HG02870 (cell line): ENCODE measurements around the gene USHBP1.

Experiments used
- ATAC-seq: cut with Tn5 transposase; IDR thresholded peaks from one replicate; pipeline ENCODE4 v1.9.1; 2021; ENCODE audit warnings: mild to moderate bottlenecking, moderate library complexity; ENCODE audit not compliant: unreplicated experiment

Gene USHBP1

DNA sequence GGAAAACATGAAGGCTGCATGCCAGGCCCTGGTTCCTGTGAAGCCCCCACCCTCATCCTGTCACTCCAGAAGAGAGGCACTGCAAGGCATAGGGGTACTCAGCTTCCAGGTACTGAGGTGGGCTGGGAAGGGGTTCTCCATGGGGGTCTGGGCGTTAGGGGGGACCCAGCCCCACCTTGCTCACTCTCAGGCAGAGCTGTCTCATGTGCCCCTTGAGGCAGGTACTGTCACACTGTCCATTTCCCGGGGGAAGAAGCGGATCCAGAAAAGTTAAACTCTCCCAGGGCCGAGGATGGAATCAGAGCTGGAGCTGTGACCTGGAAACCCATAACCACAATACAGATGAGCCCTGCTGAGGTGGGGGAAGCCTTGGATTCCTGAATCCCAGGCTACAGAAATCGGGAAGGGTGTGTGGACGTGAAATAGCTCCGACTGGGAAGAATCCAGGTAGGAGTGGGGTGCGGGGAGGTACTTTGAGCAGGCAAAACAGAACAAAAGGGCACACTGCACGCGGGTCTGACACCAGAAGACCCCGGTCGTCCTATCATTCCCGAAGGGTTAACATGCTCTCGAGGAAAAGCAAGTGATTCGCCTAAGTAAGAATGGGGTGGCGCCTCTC, 49.9 kb downstream of the USHBP1 start:
- ATAC-seq, result no peak

DNA sequence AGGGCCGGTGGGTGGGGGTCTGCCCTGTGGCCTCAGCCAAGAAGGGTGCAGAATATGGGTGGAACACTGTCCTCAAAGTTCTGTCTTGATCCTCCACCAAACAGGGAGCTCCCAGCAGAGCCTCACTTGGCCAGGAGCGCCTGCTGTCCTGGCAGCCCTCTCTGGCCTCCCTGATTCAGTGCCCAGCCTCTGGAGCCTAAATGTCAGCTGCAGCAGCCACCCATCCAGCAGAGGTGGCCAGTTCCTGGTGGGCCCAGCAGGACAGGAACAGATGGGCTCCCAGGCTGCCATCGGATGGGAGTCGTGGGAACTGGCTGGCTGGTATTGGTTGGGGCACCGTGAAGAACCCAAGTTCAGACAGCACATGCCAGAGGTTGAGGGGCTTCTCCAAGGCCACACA, 51.2 kb downstream of the USHBP1 start:
- ATAC-seq, result no peak

DNA sequence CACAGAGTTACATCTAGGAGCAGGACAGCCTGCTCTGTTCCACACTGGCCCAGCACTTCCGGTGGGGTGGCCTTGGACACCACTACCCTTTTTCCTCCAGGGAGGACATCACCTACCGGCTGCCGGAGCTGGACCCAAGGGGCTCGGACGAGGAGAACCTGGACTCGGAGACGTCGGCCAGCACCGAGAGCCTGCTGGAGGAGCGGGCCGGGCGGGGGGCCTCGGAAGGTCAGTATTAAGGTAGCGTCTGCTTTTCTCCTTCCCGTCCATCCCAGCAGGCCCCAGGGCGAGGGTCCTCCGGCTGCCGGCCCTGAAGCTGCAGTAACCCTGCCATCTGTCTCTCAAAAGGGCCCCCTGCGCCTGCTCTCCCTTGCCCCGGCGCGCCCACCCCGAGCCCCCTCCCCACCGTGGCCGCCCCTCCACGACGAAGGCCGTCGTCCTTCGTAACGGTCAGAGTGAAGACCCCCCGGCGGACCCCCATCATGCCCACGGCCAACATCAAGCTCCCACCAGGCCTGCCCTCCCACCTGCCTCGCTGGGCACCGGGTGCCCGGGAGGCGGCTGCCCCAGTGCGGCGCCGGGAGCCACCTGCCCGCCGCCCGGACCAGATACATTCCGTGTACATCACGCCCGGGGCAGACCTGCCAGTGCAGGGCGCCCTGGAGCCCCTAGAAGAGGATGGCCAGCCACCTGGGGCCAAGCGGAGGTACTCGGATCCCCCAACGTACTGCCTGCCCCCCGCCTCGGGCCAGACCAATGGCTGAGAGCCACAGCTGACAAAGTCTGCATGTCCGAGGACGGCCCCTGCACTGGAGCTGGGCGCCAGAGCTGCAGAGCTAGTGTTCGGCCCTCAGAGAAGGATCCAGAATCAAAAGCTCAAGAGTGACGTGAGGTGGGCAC, 52.7 kb downstream of the USHBP1 start:
- ATAC-seq, result no peak

DNA sequence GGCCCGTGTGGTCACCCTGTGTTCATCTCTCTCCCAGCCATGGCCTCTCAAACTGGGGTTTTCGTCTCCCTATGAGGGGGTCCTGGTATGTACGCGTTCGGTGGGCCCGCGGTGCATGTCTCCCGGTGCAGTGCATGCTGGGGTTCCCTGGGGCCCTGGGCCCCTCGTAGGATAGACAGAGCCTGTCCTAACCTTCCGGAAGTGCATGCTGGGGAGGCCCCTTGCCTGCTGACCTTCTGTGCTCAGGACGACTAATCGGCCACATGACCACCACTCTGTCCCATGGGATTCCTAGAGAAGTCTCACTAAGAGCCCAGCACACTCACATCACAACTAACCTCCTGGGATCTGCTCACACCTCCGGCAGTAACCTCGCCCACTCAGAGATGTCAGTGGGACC, 54.2 kb downstream of the USHBP1 start:
- no peak for ATAC-seq

DNA sequence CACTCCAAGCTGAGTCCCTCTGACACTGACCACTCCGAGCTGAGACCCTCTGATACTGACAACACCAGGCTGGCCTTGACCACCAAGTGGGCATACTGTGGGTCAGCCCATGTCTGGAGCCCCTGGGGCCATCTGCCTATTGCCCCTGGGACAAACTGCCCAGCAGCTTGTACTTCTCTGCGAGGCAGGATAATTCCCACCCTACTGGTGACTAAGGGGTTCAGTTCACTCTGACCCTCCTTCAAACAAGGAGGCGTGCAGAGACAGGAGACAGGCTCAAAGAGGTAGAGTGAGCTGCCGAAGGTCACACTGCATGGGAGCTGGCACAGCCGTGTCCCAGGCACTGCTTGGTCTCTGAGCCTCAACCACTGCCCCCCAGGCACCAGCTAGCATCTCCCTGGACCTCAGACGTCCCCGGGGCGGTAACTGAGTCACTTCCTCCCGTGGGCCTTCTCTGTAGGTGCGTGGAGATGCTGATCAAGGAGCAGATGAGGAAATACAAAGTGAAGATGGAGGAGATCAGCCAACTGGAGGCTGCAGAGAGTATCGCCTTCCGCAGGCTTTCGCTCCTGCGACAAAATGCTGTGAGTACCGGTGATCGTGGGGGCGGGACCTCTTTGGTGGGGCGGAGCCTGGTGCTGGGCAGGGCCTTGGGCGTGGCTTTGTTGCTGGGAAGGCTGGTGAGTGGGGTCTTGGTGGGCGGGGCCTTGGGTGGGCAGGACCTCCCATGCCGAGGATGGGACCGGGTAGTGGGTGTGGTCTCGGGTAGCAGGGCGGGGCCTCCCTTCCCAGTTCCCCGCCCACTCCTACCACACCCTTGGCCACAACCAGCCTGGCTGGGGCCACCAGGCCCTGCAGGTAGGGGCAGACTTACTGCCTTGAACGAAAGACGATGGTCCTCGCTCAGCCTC, 55.2 kb downstream of the USHBP1 start:
- no peak for ATAC-seq

DNA sequence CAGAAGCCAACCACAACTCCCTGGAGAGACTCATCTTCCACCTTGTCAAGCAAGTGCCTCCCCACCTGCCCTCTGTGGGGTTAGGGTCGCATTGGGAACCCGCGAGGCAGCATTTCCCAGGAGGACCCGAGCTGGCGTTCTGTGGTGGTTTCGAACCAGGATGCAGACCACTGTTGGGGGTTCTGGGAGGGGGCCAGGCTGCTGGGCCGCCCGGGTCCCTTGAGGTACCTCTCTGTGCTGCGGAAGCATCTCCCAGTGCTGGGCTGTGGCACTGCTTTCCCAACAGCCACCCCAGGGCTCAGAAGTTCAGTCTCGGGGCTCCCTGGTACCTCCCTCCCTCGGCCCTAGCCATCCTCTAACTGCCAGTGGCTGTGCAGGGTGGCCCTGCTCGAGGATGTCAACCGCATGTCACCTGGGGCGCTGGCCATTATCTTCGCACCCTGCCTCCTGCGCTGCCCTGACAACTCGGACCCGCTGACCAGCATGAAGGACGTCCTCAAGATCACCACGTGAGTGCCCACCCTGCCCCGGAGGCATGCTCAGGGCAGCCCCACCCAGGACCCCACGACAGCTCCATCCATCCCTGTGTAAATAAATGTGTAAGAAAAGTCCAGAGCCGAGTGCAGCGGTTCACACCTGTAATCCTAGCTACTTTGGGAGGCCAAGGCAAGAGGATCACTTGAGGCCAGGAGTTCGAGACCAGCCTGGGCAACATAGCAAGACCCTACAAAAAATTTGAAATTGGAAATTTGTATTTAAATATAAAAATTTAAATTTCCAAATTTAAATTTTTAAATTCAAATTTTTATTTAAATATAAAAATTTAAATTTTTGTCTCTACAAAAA, 57.6 kb downstream of the USHBP1 start:
- ATAC-seq, result no peak

DNA sequence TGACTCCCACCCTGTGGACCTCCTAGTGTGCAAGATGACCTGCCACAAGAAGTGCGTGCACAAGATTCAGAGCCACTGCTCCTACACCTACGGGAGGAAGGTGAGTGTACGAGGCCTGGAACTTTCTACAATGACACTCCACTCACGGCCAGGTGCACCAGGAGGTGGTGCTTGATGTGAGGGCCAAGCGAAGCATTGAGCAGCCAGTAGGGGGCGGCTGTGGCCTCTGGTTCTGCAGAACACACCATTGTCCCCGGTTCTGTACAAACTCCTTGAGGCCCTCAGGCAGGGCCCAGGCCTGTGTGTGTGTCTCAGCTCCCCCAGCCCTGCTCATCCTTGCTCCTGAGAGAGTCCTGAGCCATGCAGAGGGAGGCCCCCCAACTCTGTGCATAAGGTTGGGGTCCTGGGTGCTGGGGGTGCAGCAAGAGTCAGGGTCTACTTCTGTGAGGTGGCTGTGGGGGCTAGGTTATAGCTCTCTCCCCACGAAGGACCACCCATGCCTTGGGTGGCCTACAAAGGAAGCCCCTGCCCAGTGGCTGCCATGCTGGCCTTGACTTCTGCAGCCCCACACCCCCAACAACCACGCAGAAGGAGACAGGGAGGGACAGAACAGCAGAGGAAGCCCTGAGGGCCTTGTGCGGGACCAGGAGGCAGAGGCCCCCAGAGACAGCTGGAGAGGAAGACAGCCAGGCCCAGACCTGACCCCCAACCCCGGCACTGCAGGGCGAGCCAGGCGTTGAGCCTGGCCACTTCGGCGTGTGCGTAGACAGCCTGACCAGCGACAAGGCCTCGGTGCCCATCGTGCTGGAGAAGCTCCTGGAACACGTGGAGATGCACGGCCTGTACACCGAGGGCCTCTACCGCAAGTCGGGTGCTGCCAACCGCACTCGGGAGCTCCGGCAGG, 59.1 kb downstream of the USHBP1 start:
- ATAC-seq, result no peak

DNA sequence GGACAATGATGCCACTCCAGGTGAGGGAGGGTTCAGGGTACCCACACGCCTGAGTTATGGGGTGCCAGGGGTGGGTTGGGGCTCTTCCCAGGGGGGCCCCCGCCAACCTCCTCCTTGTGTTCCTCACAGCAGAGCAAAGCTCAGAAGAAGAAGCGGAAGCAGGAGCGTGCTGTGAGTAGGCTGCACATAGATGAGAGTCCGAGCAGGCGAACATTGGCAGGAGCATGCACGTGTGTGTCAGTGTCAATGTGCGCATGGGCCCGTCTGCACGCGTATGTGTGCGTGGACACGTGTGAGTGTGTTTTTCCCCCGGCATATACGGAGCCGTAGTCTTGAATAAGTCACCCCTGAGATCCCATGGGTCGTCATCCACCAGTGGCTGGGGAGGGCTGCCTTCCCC, 61.8 kb downstream of the USHBP1 start:
- no peak for ATAC-seq

DNA sequence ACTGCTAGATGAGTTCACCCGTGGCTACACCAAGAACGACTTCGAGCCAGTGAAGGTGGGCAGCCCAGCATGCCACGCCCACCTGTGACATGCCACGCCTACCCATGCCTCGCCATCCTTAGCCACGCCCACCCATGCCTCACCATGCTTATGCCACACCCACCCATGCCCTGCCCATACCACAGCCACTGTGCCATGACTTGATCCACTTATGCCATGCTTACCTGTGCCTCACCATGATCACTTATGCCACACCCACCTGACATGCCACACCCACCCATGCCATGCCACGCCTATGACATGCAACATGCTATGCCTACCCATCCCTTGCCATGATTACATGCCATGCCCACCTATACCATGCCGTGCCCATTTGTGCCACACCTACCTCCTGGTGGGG, 62.3 kb downstream of the USHBP1 start:
- no peak for ATAC-seq

DNA sequence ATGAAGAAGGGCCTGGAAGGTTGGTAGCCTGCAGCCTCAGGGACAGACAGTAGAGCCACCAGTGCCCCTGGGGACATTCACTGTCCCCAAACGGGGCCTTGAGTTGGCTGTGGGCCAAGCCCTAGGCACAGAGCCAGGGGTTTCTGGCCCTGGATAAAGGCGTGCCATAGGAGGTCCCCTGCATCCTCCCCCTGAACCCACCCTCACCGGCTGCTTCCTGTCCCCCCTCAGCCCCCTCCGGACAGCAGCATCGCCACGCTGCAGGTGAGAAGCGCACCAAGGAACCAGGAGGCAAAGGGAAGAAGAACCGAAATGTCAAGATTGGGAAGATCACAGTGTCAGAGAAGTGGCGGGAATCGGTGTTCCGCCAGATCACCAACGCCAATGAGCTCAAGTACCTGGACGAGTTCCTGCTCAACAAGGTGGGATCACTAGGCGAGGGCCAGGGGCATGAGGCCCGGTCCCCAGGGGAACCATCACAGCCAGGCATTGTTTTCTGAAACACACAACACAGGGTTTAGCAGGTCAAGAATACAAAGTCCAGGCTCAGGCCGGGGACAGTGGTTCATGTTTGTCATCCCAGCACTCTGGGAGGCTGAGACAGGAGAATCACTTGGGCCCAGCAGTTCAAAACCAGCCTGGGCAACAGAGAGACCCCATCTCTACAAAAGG, 64.0 kb downstream of the USHBP1 start:
- no peak for ATAC-seq
